Adrenal gland (tissue), 12 donors: Measurements from ENCODE around the gene MAPK1. TPM values are rescaled to one million over a fixed set of nuclear protein-coding genes. Genes with fewer than 3 reads are reported as not detected.
A peak's percentile ranks its signal among the peaks of the same experiment; 100 is the strongest.

ENCODE experiments used
- DNase-seq, 7 donors: peaks; one replicate each; pipeline ENCODE4 v3.0.0-alpha.2; 2019 to 2020
- H3K27ac ChIP-seq, 5 donors: fragments of 200-600 bp; sonication (generic) in 4 of 5; 1 replicate in 3 of 5; 2 replicates in 2 of 5; pipeline versions ENCODE4 v1.5.1 to v1.8.0; 2016 to 2020; ENCODE audit warnings: mild to moderate bottlenecking in 1 of 5
- H3K27me3 ChIP-seq: fragments of 200-600 bp; 2 replicates; pipeline ENCODE4 v1.8.0; 2021
- H3K36me3 ChIP-seq, 2 donors: fragments of 200-600 bp; replicated peaks in 1 of 2; 1 replicate in 1 of 2; 2 replicates in 1 of 2; pipeline versions ENCODE4 v1.5.1 to v1.8.0; 2018 to 2022
- H3K4me1 ChIP-seq, 2 donors: fragments of 200-600 bp; replicated peaks in 1 of 2; 1 replicate in 1 of 2; 2 replicates in 1 of 2; pipeline versions ENCODE4 v1.5.1 to v1.8.0; 2018 to 2021
- H3K4me3 ChIP-seq, 4 donors: fragments of 200-600 bp; sonication (generic) in 3 of 4; one replicate each; pipeline ENCODE4 v1.5.1; 2016 to 2018
- H3K9me3 ChIP-seq, 3 donors: fragments of 200-600 bp; sonication (generic) in 1 of 3; replicated peaks in 1 of 3; 1 replicate in 2 of 3; 2 replicates in 1 of 3; pipeline versions ENCODE4 v1.5.1 to v1.8.0; 2016 to 2021
- POLR2A ChIP-seq, 2 donors: fragments of 450-650 bp; IDR thresholded peaks; one replicate each; pipeline ENCODE4 v1.6.1; 2017; ENCODE audit warnings: antibody characterized with exemption in 2 of 2, mild to moderate bottlenecking in 2 of 2, moderate library complexity in 1 of 2
- WGBS, 4 donors: extraction: QIAGEN DNeasy Blood & Tissue Kit in 2 of 4; methylation state at CpG; one replicate each; pipeline versions ENCODE4 v1.1.5 to v1.1.7; 2013 to 2017; 5-methylcytosine and 5-hydroxymethylcytosine counted together
- intact Hi-C, 2 donors: fragments of 100-400 bp; cut with DNase I; formaldehyde crosslinking; loops; one replicate each; pipeline versions ENCODE4 v1.14.1 to v1.15.0; 2022 to 2023
- polyA plus RNA-seq, 3 donors: library from polyadenylated mRNA; stranded (reverse); fragments of 200-250 nt in 2 of 3; fragments of 350-450 nt in 1 of 3; fragmentation: Illumina TruSeq in 1 of 3; extraction: RNeasy Lipid Tissue Mini Kit (QIAGEN cat#74804) in 1 of 3; gene quantifications; one replicate each; pipeline ENCODE4 v1.2.3, GENCODE V29; 2013 to 2014
- total RNA-seq, 9 donors: library from RNA; depleted of rRNA in 4 of 9; stranded (reverse); fragments of >200 nt in 4 of 9; fragments of 120-200 nt in 1 of 9; fragmentation: NEBNext Ultra II Directional in 1 of 9; extraction: Animal tissue kit (Norgen Biotek cat#: 25700) in 1 of 9; gene quantifications; one replicate each; pipeline versions ENCODE4 v1.1.0 to v1.2.4, GENCODE V29; 2013 to 2023
- TF ChIP-seq, protein P1 (sequence below), 6 experiments: fragments of 450-650 bp in 4 of 6; fragments of 200-600 bp in 2 of 6; sonication (generic) in 1 of 6; IDR thresholded peaks; 1 replicate in 5 of 6; 2 replicates in 1 of 6; pipeline versions ENCODE4 v1.5.1 to v1.8.0; 2016 to 2021; ENCODE audit warnings: antibody characterized with exemption in 6 of 6, mild to moderate bottlenecking in 2 of 6, moderate library complexity in 1 of 6
- donor health status: healthy with polysubstance abuse.
- donor health status: Bipolar disorder and iron deficiency.
- donor health status: DM: yes; HTN: yes; CAD: no.
- donor health status: DM: no; HTN: no; CAD: no.
- donor health status: DM: no; HTN: no; CAD: no.
- donor health status: DM: yes; HTN: yes; CAD: no.

MAPK1 gene
- total and polyA plus RNA-seq, 12 donors: 9.6 to 201 (median 94.4) TPM

DNA sequence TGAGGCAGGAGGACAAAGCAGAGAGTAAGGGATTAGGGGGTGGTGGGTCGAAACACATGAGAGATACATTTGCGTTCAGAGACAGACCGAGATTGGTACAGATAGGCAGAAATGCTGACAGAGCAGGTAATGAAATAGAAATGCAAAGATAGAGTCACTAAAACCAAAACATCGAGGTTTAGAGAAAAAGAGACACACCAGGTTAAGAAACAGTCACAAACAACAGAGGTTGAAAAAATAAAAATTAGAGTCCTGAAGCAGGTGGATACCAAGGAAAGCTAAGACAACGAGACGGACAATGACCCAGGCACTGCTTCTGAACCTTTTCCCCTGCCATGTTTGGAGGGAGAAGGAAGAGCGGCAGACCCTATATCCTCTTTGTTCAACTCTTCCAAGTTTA is 1.2 kb upstream of the MAPK1 start:
- H3K27ac ChIP-seq: no peak overlapping the region
- H3K9me3 ChIP-seq: no peaks in the 10 kb centered on the region
- no peaks in the 10 kb centered on the region for H3K36me3 ChIP-seq
- 89 to 97% (median 92%) methylated on average over 7 of the region's 7 CpGs for WGBS, 4 donors
- H3K27me3 ChIP-seq: no peaks in the 10 kb centered on the region
- intact Hi-C loops: loop anchor here in 1 of 2 donors (10.0 kb wide), 2 partner anchors 64 to 66 kb away; no protein-coding TSS in a partner anchor
- H3K4me3 ChIP-seq: no peak overlapping the region
- H3K4me1 ChIP-seq: peaks cover 0 to 37% of the 10 kb centered on the region in 2 donors
- TF ChIP-seq POLR2A (IDR thresholded peaks at IDR 0.05): no peak
- TF ChIP-seq, protein P1, sequence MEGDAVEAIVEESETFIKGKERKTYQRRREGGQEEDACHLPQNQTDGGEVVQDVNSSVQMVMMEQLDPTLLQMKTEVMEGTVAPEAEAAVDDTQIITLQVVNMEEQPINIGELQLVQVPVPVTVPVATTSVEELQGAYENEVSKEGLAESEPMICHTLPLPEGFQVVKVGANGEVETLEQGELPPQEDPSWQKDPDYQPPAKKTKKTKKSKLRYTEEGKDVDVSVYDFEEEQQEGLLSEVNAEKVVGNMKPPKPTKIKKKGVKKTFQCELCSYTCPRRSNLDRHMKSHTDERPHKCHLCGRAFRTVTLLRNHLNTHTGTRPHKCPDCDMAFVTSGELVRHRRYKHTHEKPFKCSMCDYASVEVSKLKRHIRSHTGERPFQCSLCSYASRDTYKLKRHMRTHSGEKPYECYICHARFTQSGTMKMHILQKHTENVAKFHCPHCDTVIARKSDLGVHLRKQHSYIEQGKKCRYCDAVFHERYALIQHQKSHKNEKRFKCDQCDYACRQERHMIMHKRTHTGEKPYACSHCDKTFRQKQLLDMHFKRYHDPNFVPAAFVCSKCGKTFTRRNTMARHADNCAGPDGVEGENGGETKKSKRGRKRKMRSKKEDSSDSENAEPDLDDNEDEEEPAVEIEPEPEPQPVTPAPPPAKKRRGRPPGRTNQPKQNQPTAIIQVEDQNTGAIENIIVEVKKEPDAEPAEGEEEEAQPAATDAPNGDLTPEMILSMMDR (IDR thresholded peaks at IDR 0.05): no peak
- DNase-seq: no peak

DNA sequence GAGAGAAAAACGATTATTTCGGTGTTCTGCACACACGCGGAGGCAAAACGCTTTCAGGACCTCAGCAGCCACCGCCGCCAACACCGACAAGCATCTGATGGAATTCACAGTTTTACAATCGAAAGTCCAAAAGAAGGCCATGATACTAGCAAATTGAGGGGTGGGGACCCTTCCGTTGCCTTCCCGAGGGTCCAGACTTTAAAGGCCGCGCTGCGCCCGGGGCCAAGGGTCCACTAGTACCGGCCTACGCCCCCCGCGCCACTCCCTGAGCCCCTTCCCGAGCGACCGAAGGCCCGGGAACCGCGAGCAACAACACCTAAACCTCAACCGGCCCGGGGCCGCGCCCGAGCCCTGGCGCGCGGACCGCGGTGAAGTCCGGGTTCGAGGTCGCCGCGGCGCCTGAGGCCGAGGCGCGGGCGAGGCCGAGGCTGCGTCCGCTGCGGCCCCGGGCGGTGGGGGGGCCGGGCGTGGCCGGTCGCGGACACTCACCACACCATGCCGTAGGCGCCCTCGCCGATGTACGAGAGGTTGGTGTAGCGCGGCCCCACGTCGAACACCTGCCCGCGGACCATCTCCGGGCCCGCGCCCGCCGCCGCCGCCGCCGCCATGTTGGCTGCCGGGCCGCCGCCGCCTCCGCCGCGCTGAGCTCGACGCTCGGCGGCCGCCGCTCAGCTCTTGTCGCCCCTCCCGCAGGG is 465 bp downstream of the MAPK1 start:
- no peaks in the 10 kb centered on the region for H3K36me3 ChIP-seq
- peaks cover 0 to 52% of the 10 kb centered on the region in 2 donors for H3K4me1 ChIP-seq
- H3K27me3 ChIP-seq: no peaks in the 10 kb centered on the region
- 0 to 1% (median 0%) methylated on average over 12 to 91 of the region's 91 CpGs for WGBS, 4 donors
- intact Hi-C loops: loop anchor here in 1 of 2 donors (10.0 kb wide), 2 partner anchors 62 to 68 kb away; no protein-coding TSS in a partner anchor
- peak overlapping the region in 4 of 5 donors; percentile 81 to 97 (median 84) for H3K27ac ChIP-seq
- peak overlapping the region in 3 of 4 donors; percentile 34 to 97 (median 73) for H3K4me3 ChIP-seq
- no peak for TF ChIP-seq POLR2A (IDR thresholded peaks at IDR 0.05)
- TF ChIP-seq, protein P1 (IDR thresholded peaks at IDR 0.05): no peak
- no peaks in the 10 kb centered on the region for H3K9me3 ChIP-seq
- peak; percentile 14 to 58 (median 35) for DNase-seq

DNA sequence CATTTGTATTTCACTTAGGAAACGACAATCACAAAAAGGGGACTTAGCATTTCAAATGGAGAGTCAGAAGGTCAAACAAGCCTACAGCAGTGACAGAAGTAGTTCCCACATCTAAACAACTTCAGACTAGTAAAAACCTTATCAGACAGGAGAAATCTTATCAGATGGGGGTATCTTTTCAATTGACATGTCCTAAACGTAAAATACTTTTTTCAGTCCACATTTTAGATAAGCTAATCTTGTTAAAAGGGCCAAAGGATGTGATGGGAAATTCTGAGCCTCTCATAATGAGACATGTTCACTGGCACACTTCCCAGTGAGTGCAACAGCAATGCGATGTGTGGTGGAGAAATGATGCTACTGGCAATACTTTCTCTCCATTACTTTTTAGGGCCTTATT is 2.4 kb downstream of the MAPK1 start:
- 10 to 18% (median 14%) methylated on average over 3 of the region's 3 CpGs for WGBS, 4 donors
- H3K4me3 ChIP-seq: peak overlapping the region in 1 of 4 donors; percentile 97
- H3K9me3 ChIP-seq: no peaks in the 10 kb centered on the region
- H3K27ac ChIP-seq: peak overlapping the region in 3 of 5 donors; percentile 4 to 87 (median 41)
- H3K36me3 ChIP-seq: no peaks in the 10 kb centered on the region
- TF ChIP-seq POLR2A (IDR thresholded peaks at IDR 0.05): no peak
- TF ChIP-seq, protein P1 (IDR thresholded peaks at IDR 0.05): no peak
- DNase-seq: peak; percentile 53 to 90 (median 86)
- intact Hi-C loops: loop anchor here in 1 of 2 donors (10.0 kb wide), 2 partner anchors 60 to 70 kb away; no protein-coding TSS in a partner anchor
- H3K27me3 ChIP-seq: no peaks in the 10 kb centered on the region
- peaks cover 8 to 72% of the 10 kb centered on the region in 2 donors for H3K4me1 ChIP-seq

DNA sequence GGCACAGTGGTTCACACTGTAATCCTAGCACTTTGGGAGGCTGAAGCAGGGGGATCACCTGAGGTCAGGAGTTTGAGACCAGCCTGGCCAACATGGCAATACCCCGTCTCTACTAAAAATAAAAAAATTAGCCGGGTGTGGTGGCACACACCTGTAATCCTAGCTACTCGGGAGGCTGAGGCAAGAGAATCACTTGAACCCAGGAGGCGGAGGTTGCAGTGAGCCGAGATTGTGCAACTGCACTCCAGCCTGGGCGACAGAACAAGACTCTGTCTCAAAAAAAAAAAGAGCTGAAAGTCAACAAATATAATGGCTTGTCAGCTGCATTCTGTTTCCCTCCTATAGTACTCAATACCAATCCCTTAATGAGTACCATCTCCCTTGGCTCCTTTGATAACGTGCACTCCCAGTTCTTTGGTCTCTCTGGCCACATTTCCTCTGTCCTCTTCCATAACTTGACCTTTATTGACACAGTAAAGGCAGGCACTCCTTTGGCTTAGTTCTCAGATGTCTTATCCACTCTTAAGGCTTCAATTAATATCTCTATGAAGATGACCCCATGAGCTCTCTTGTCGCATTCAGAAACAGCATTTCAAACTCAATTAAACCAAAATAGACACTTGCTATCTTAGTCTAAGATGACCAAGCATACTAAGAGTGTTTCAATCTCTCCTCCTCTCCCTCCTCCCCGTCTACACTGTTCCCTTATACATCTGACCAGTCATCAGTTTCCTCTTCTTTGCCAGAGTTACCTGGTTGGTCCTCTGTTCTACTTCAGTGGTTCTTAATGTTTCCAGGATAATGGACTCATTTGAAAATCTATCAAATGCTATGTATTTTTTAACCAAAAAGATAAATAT is 4.8 kb downstream of the MAPK1 start:
- intact Hi-C loops: loop anchor here in 1 of 2 donors (10.0 kb wide), 2 partner anchors 58 to 72 kb away; no protein-coding TSS in a partner anchor
- H3K27ac ChIP-seq: no peak overlapping the region
- WGBS, 4 donors: 81 to 91% (median 86%) methylated on average over 9 of the region's 9 CpGs
- no peaks in the 10 kb centered on the region for H3K27me3 ChIP-seq
- peaks cover 8 to 78% of the 10 kb centered on the region in 2 donors for H3K4me1 ChIP-seq
- no peak overlapping the region for H3K4me3 ChIP-seq
- no peak for DNase-seq
- no peak for TF ChIP-seq POLR2A (IDR thresholded peaks at IDR 0.05)
- TF ChIP-seq, protein P1 (IDR thresholded peaks at IDR 0.05): no peak
- H3K9me3 ChIP-seq: no peaks in the 10 kb centered on the region
- no peaks in the 10 kb centered on the region for H3K36me3 ChIP-seq
